ENCODE measurements around the gene TFDP1.

DNA sequence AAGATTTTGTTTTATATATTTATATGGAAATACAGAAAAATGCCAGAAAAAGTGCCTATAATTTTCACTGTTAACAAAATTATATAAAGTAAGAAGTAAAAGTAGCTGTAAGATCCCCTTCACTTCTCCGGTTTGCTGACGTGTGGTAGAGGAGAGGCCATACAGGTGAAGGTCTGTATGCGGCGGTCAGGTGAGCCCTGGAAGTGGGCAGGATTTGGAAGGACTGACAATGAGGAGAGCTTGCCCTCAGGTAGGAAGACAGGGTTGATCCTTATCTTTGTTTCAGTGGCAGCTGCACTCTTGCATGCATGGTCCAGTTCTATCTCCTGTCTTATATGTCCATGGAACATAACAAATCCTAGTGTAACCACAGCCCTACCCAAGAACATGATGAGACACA lies 16.9 kb upstream of the TFDP1 start:
- no peak for TF ChIP-seq POLR2AphosphoS5 (IDR thresholded peaks at IDR 0.05)
- TF ChIP-seq, protein P1, sequence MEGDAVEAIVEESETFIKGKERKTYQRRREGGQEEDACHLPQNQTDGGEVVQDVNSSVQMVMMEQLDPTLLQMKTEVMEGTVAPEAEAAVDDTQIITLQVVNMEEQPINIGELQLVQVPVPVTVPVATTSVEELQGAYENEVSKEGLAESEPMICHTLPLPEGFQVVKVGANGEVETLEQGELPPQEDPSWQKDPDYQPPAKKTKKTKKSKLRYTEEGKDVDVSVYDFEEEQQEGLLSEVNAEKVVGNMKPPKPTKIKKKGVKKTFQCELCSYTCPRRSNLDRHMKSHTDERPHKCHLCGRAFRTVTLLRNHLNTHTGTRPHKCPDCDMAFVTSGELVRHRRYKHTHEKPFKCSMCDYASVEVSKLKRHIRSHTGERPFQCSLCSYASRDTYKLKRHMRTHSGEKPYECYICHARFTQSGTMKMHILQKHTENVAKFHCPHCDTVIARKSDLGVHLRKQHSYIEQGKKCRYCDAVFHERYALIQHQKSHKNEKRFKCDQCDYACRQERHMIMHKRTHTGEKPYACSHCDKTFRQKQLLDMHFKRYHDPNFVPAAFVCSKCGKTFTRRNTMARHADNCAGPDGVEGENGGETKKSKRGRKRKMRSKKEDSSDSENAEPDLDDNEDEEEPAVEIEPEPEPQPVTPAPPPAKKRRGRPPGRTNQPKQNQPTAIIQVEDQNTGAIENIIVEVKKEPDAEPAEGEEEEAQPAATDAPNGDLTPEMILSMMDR (IDR thresholded peaks at IDR 0.05): no peak
- TF ChIP-seq POLR2A (IDR thresholded peaks at IDR 0.05): no peak
- TF ChIP-seq EP300 (IDR thresholded peaks at IDR 0.05): no peak
